K562 (cell line): ENCODE results near the gene CORIN. TPM values are rescaled to one million over a fixed set of nuclear protein-coding genes. Genes with fewer than 3 reads are reported as not detected.

Experiments used
- ATAC-seq: fragments of 200-7000 bp; cut with Tn5 transposase; 3 replicates; pipeline ENCODE4 v1.9.1; 2020; ENCODE audit warnings: moderate library complexity
- BruUV-seq: library from RNA; stranded (reverse); fragments of 400-500 nt; replicated peaks from 2 replicates; lab custom pipeline; 2021; lab: Mats Ljungman, UMichigan
- CTCF ChIA-PET: fragments of 300-600 bp; formaldehyde crosslinking; extraction: SDS; loops from one replicate; lab custom pipeline; 2021; ENCODE audit warnings: low intra/inter-chr PET ratio; lab: Yijun Ruan, JAX
- POLR2A ChIA-PET: fragments of 300-600, 350-650 bp; sonication (Branson Sonifier 250); formaldehyde crosslinking; extraction: SDS; loops from one replicate; lab custom pipeline; 2021; ENCODE audit warnings: antibody characterized with exemption, inconsistent platforms; lab: Yijun Ruan, JAX
- DNase-seq, 4 experiments: peaks; one replicate each; pipeline versions ENCODE4 v3.0.0 to v3.0.0-alpha.2; 2011 to 2018; ENCODE audit warnings: low spot score in 3 of 4, mixed read lengths in 3 of 4; ENCODE audit errors: extremely low read depth in 1 of 4
- FAIRE-seq: peaks from 2 replicates; lab custom pipeline; 2011; peaks lifted over from hg19 to GRCh38; lab: Jason Lieb, UNC
- H2AFZ ChIP-seq: 2 replicates; pipeline ENCODE4 v1.6.0; 2011; ENCODE audit warnings: low read depth, low read length, control low read depth, inconsistent platforms
- H3K27ac ChIP-seq: fragments of 200-600 bp; 3 replicates; pipeline ENCODE4 v1.8.0; 2011; ENCODE audit warnings: low read depth, mild to moderate bottlenecking, control low read depth, inconsistent platforms, low read length, moderate library complexity, mixed read lengths; ENCODE audit errors: extremely low read depth
- H3K27me3 ChIP-seq, 2 experiments: fragments of 300-600 bp in 1 of 2; 2 replicates in 1 of 2; 3 replicates in 1 of 2; pipeline versions ENCODE4 v1.6.0 to v1.8.0; 2011; ENCODE audit warnings: inconsistent platforms in 2 of 2, low read length in 2 of 2, mild to moderate bottlenecking in 1 of 2, mixed read lengths in 1 of 2, moderate library complexity in 1 of 2; ENCODE audit not compliant: control insufficient read depth in 2 of 2, insufficient read depth in 2 of 2
- H3K36me3 ChIP-seq: fragments of 300-600 bp; 3 replicates; pipeline ENCODE4 v1.8.0; 2011; ENCODE audit warnings: mild to moderate bottlenecking, low read length, inconsistent platforms; ENCODE audit not compliant: control insufficient read depth, insufficient read depth
- H3K4me1 ChIP-seq, 2 experiments: fragments of 200-600 bp in 1 of 2; replicated peaks in 1 of 2; 2 replicates in 1 of 2; 3 replicates in 1 of 2; pipeline versions ENCODE4 v1.5.1 to v1.8.0; 2011; ENCODE audit warnings: inconsistent platforms in 2 of 2, low read length in 2 of 2, mild to moderate bottlenecking in 1 of 2, mixed read lengths in 1 of 2, moderate library complexity in 1 of 2; ENCODE audit not compliant: control insufficient read depth in 2 of 2, insufficient read depth in 2 of 2
- H3K4me2 ChIP-seq: 2 replicates; pipeline ENCODE4 v1.6.1; 2011; ENCODE audit warnings: low read length, control low read depth, inconsistent platforms, mixed read lengths; ENCODE audit not compliant: insufficient read depth
- H3K4me3 ChIP-seq: fragments of 200-600 bp; sonication (generic), shearing (Covaris generic); 2 replicates; pipeline ENCODE4 v1.5.1; 2016; ENCODE audit warnings: control low read depth, inconsistent platforms
- H3K79me2 ChIP-seq: fragments of 200-600 bp; 3 replicates; pipeline ENCODE4 v1.8.0; 2011; ENCODE audit warnings: low read length, inconsistent platforms; ENCODE audit not compliant: control insufficient read depth, insufficient read depth
- H3K9ac ChIP-seq, 2 experiments: 2 replicates each; pipeline versions ENCODE4 v1.6.0 to v1.6.1; 2011; ENCODE audit warnings: low read depth in 2 of 2, low read length in 2 of 2, control low read depth in 1 of 2, inconsistent platforms in 1 of 2, mild to moderate bottlenecking in 1 of 2, mixed read lengths in 1 of 2; ENCODE audit not compliant: insufficient read depth in 1 of 2
- H3K9me1 ChIP-seq: one replicate; pipeline ENCODE4 v1.6.0; 2011; ENCODE audit warnings: inconsistent platforms, mild to moderate bottlenecking, low read length, moderate library complexity; ENCODE audit not compliant: control insufficient read depth, insufficient read depth
- H3K9me3 ChIP-seq: replicated peaks from 2 replicates; pipeline ENCODE4 v1.5.1; 2011; ENCODE audit warnings: low read depth, low read length, inconsistent platforms; ENCODE audit not compliant: control insufficient read depth, insufficient read depth
- H4K20me1 ChIP-seq: replicated peaks from 2 replicates; pipeline ENCODE4 v1.6.1; 2011; ENCODE audit warnings: low read length, inconsistent platforms, mixed read lengths; ENCODE audit not compliant: control insufficient read depth, insufficient read depth
- COPS2 ChIP-seq: fragments of 450-650 bp; conservative IDR thresholded peaks from 2 replicates; pipeline ENCODE4 v1.6.1; 2016; ENCODE audit warnings: mild to moderate bottlenecking, moderate library complexity
- KAT7 ChIP-seq: sonication (generic); formaldehyde crosslinking; IDR thresholded peaks from 2 replicates; pipeline ENCODE4 v1.8.0; 2022; ENCODE audit warnings: missing genetic modification reagents, mild to moderate bottlenecking, borderline replicate concordance
- SRSF7 ChIP-seq: fragments of 200-400 bp; formaldehyde crosslinking; optimal IDR thresholded peaks from 2 replicates; pipeline ENCODE3; 2017; ENCODE audit warnings: mild to moderate bottlenecking, low read depth, low read length
- THRAP3 ChIP-seq: fragments of 450-650 bp; IDR thresholded peaks from 2 replicates; pipeline ENCODE4 v1.6.1; 2016; ENCODE audit warnings: mild to moderate bottlenecking, inconsistent platforms, borderline replicate concordance
- ZBTB12 ChIP-seq: fragments of 250-450 bp; sonication (Bioruptor Pico); IDR thresholded peaks from 2 replicates; pipeline ENCODE4 v1.4.0; 2020
- WGBS: fragments of 100-300 bp; shearing (Covaris generic); methylation state at CpG from one replicate; pipeline ENCODE4 v1.1.6; 2016; ENCODE audit warnings: low coverage, mixed read lengths; ENCODE audit not compliant: insufficient coverage; ENCODE audit errors: missing lambda C conversion rate; 5-methylcytosine and 5-hydroxymethylcytosine counted together
- in situ Hi-C: fragments of 300-500 bp; cut with MboI; formaldehyde crosslinking; loops from 4 replicates; pipeline ENCODE4 v1.15.0; 2018; ENCODE audit warnings: inconsistent platforms, mixed read lengths
- intact Hi-C: fragments of 100-400 bp; cut with micrococcal nuclease; formaldehyde crosslinking; loops from 2 replicates; pipeline ENCODE4 v1.14.2; 2022
- polyA plus RNA-seq, 8 experiments: library from polyadenylated mRNA; depleted of rRNA in 4 of 8; stranded (reverse) in 5 of 8; unstranded in 3 of 8; fragments of >200 nt; fragmentation: Nextera tagmentation in 2 of 8; fragmentation: Illumina TruSeq in 1 of 8; extraction: Ambion mirVana in 2 of 8; extraction: Trizol in 1 of 8; gene quantifications; 2 replicates each; pipeline versions ENCODE4 v1.2.1 to v1.2.3, GENCODE V29; 2011 to 2014; ENCODE audit warnings: inconsistent platforms in 1 of 8, missing spikeins in 1 of 8
- total RNA-seq, 7 experiments: library from RNA; depleted of rRNA in 6 of 7; stranded (reverse); fragments of >200 nt in 6 of 7; fragmentation: Illumina TruSeq in 2 of 7; extraction: Trizol in 2 of 7; gene quantifications; 2 replicates each; pipeline versions ENCODE4 v1.2.1 to v1.2.3, GENCODE V29; 2011 to 2021; ENCODE audit warnings: low replicate concordance in 1 of 7

CORIN gene
- total and polyA plus RNA-seq, 9 of the 15 experiments (the other 6 are each of a cell fraction or from before 2014, with no cell fraction given) = 0.04 to 0.31 (median 0.08) TPM; not detected in 4

- no peaks in the 10 kb centered on the region for H3K9me3 ChIP-seq
- H3K27me3 ChIP-seq = no peaks in the 10 kb centered on the region
- H3K9me1 ChIP-seq = no peaks in the 10 kb centered on the region
- H3K9ac ChIP-seq = no peak overlapping the region
- CTCF ChIA-PET = no interaction called here
- no peak overlapping the region for H3K4me3 ChIP-seq
- H3K36me3 ChIP-seq = no peaks in the 10 kb centered on the region
- DNase-seq = no peak
- no TSS peak for BruUV-seq
- H3K27ac ChIP-seq = no peak overlapping the region
- no peak overlapping the region for H3K4me2 ChIP-seq
- H3K79me2 ChIP-seq = no peaks in the 10 kb centered on the region
- peaks cover 7 to 15% of the 10 kb centered on the region in 2 experiments; a peak in 4 of 5 replicates for H3K4me1 ChIP-seq
- intact Hi-C loops (loop anchor here (10.0 kb wide), 1 partner anchor 182 kb away; no protein-coding TSS in a partner anchor), in situ Hi-C loops (no loop called here)
- no peak overlapping the region; the same call in 1 of the 2 replicates for H2AFZ ChIP-seq
- WGBS = 55% methylated on average over 2 of the region's 2 CpGs
- H4K20me1 ChIP-seq = no peaks in the 10 kb centered on the region
- no peak for ATAC-seq
- no peak for FAIRE-seq
- TF ChIP-seq SRSF7 (no peak), ZBTB12 (CRISPR knock-in tag) (no peak), COPS2 (no peak), THRAP3 (no peak), KAT7 (CRISPR knock-in tag) (no peak)
- TF ChIP-seq, all 486 proteins: peak for 0
- POLR2A ChIA-PET = interaction anchor here (0.6 kb wide), 2 partner anchors 21 to 367 kb away, joined by 3 read pairs; no protein-coding TSS in a partner anchor
These were observed 271.3 kb downstream of the CORIN start for GRCh38 chr4:47566566-47566965.
